NCI-H524 (cell line): ENCODE results near the gene TMPRSS13.

ENCODE experiments used
- DNase-seq, 2 experiments: peaks; one replicate each; lab custom pipeline; 2025; lab: John Stamatoyannopoulos, UW

Gene TMPRSS13

DNA sequence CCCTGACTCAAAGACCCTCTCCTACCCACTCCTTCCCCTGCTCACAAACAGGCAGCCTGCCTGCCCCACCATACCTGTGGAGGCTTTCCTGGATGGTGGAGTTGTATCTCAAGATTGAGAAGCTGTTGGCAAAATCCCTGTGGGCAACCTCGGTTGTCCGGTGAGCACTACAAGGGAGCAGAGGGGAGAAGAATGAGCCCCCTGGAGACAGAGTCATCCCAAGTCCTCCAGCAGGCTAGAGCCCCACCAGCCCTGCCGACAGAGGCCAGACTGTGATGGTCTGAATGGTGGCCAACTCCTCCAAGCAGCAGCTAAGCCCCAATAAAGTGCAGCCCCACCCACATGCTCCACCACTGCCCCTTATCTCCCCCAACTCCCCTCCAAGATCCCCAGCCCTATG is 17.5 kb downstream of the TMPRSS13 start:
- no peak for DNase-seq

DNA sequence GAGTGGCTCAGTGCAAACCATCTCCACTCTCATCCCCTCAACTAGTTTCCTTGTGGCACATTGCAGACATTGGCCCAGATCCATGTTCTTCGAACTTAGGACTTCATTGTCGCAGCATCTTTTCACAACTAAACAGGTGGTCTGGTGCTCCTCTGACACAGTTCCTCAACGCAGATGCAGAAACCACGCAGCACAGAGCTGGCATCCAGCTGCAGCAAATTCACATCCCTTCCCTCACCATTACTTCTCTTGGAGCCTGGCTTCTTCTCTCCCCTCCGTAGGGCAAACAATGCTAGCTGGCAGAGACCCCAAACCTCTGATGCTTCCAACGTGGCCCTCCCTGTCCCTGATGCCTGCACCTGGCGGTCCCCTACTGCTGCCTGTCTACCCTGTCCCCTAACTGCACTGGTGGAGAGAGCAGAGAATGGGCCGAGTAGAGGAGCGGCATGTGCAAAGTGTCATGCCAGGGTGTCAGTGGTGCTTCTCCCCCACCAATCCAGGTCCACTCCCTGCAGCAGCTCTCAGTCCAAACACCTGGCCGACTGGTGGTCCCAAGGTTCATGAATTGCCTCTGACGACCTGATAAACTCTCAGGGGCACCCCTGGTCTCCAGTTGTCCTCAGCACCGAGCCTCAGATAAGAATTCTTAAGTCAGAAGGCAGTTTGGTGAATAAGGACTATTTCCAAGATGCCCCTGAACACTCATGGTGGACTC is 18.1 kb downstream of the TMPRSS13 start:
- DNase-seq = no peak

DNA sequence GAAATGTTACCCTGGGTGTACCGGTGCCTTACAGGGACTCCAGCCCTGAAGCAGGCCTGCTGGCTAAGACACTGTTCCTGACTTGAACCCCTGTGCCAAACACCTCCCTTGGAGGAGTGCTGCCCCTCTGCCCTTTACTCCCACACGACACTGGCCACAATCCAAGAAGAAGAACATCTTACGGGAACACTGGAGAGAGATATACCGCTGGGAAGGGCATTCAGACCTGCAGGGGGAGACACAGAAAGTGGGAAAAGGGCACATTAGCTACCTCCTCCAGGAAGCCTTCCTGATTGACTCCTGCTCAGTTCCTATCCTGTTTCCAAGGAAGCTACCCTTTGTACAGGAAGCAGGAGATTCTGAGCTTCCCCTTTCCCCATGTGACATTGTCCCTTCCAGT is 18.7 kb downstream of the TMPRSS13 start:
- DNase-seq = no peak

DNA sequence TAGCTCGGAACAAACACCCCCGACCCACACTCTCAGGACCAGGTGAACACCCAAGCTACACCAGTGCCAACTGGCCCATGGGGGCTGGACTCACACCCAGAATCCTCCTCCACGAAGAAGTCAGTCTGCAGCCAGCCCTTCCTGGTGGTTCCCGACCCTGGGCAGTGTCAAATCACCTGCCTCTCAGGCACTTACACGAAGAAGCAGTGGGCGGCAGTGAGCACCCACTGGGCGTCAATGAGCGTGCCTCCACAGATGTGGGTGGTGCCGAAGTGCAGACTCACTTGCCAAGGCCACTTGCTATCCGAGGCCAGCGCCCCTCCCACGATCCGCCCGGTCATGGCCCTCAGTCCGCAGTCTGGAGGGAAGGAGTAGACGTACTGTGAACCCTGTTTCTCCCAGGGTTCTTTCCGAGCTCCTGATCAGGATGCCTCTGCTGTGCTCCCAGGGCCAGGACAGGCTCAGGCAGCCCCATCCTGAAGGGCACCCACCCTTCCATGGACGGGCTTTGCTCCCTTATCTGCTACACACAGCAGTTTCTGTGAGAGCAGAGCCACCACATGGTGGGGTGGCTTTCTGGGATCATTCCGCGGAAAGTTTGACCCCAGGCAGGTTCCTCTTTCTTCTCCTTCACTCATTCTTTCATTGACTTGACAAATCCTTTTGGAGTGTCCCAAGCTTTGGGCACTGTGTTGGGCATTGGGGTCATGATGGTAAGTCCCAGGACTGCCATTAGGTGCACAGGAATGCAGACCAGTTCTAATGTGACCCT is 19.4 kb downstream of the TMPRSS13 start:
- no peak for DNase-seq

DNA sequence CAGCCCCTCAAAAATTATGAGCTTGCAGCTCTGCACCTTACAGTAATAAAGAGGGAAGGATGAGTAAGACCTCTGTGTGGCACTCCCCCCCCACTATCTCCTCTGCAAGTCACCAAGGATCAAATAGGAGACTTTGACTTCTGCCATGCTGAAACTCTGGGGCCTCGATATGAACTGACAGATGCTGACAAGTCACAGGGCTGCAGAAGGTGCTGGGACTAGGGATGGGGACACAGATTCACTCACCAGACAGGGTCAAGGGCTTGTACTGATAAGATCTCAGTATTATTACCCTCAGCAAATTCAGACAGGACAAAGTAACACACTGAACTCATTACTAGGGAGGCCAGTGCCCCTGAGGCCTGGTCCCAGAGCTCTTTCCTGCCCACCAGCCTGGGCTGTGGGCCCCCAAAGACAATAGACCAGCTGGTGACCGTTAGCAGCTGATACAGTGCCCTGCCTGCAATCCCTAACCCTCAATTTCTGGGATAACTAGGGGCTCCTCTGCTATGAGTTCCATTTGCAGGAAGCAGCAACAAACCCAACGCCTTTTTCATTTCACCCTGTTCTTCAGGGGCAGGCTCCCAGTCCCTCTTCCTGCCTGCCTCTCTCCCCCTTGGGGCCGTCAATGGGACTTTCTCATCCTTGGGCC is 20.1 kb downstream of the TMPRSS13 start:
- no peak for DNase-seq

DNA sequence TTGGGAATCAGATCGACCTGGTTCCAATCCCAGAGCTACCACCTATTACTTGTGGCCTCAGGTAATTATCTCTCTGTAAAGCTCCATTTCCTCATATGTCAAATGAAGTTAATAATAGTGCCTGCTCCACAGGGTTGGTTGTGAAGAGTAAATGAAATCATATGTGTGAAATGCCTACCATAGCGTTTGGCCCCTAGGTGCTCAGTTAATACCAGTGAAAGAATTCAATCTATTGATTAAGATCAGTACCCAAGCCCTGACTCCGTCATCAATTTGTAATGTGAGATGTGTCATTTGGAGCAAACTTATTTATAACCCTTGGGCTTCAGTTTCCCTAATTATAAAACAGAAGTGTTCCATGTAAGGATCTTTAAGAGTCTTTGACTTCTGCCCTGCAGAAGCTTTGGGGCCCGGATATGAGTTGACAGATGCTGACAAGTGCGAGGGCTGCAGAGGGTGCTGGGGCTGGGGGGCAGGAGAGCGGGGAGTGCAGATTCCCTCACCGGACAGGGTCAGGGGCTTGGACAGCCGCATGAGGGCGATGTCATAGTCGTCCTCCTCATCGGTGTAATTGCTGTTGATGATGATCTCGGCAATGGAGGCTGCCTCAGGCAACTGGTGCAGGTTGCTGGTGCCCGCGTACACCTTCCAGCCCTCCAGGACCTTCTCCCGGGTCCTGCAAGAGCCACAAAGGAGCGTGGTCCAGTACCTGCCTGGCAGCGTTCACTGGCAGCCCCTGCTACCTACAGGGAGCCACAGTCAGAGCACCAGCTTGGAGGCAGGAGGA is 20.9 kb downstream of the TMPRSS13 start:
- no peak for DNase-seq

DNA sequence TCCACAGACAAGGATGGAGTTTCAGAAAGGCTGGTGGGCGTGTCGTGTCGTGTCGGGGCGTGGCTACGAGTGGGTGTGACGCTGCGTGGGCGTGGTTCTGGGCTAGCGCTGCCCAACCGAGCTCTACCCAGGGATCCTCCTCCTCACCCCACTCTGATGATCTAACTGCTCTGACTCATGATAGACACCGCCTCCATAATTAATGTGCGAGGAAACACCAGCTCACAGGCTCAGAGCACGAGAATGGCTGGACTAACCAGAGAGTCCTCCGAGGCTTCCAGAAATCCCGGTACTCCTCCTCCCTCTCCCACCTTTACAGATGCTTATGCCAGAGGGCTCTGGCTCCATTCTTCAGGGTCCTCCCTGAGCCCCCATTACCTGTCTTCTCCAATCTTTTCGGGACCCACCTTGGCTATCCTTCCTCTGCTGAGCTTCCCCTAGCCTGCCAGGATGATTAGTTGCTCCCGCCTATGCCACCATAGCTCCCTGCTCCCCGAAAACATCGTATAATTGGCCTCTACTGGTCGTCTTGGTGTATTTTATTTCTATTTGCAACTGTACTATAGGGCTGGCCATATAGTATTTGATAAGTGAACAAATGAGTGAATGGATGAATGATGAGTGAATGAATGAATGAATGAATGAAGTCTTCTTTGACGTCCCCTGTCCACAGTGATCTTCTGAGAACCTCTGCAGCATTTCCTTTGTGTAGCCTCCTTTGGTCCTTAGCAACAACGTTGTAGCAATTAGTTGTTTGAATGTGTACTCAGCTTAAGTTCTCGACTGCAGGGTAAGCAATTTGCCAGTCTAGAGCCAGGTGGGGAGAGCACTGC is 21.7 kb downstream of the TMPRSS13 start:
- DNase-seq = no peak

DNA sequence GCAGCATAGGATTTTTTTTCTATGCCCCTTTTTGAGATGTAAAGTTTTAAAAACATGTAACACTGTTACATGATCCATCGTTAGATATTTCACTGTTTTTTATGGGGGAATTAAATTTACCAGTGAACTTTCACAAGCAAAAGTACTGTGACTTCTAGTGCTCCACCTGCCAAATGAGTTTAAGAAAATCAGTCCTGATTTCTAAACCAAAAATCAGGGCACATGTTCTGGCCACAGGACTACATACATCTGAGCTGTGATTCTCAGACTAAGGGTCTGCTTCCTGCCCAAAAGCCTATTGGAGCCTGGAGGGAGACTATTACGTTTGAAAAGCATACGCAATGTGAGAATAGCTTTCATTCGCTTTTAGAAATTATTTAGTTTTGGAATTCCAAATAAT is 22.5 kb downstream of the TMPRSS13 start:
- DNase-seq = no peak

DNA sequence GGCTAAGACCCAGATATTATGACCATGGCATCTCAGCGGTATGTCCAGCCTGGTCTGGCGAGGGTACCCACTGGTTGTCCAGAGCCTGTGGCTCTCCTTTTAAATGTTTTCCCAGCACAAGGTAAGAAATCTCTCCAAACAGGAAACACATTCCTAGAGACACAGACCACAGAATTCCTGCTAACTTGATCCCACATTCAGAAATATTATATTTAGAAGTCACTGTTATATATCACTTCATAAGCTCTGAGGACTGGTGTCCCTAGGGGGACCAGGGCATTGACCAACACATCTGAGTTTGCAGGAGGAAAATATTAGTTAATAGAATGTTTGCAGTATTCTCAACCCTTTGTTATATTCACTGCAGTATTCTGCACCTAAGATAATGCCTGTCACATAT is 23.1 kb downstream of the TMPRSS13 start:
- no peak for DNase-seq

DNA sequence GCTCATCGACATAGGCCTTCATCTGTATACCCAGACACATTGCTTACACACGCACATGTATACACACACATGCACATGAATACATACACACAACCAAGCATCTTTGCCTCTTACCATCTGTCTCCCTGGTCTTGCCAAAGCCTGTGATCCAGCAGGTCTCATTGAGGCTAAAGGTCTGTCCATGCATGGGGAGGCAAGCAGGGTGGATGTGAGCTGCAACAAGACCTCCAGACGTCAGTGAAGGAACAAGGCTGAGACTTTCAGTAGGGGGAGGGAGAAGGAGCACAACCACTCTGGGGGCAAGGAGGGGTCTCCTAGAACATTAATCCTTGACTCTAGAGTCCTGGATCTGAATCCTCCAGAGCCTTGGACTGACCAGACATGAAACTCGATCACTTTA is 23.7 kb downstream of the TMPRSS13 start:
- DNase-seq = no peak

DNA sequence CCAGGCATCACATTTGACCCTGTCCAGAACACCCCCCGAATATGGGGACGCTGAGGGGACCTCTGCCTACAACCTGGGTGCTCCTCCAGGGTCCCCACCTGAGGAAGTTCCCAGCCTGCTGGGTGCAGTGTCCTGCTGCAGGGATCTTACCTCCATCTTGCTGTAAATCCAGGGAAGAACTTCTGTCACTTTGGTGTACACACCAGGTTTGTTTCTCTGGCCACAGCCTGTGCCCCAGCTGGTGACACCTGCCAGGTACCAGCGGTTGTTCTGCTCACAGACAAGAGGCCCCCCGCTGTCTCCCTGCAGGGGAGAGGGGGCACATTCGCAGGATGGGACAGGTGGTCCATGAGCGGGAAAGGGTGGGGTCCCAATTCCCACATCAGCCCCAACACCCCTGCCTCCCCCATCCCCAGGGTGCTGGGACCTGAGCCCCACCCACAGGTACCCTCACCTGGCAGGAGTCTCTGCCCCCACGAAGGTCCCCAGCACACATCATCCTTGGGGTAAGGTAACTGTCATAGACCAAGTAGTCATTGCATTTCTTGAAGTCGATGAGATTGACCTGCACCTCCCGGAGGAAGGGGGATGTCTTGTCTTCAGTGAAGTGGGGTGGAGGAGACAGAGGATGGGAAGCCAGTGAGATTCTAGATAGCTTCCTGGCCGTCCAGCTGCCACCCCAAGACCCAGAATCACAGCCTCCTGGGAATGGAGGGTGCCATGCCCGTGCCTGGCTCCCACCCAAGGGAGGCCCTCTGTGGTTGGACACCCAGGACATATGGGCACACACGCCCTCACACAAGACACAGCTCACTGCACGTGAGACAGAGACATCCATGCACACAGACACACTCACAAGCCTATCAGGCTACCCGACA is 25.5 kb downstream of the TMPRSS13 start:
- no peak for DNase-seq

DNA sequence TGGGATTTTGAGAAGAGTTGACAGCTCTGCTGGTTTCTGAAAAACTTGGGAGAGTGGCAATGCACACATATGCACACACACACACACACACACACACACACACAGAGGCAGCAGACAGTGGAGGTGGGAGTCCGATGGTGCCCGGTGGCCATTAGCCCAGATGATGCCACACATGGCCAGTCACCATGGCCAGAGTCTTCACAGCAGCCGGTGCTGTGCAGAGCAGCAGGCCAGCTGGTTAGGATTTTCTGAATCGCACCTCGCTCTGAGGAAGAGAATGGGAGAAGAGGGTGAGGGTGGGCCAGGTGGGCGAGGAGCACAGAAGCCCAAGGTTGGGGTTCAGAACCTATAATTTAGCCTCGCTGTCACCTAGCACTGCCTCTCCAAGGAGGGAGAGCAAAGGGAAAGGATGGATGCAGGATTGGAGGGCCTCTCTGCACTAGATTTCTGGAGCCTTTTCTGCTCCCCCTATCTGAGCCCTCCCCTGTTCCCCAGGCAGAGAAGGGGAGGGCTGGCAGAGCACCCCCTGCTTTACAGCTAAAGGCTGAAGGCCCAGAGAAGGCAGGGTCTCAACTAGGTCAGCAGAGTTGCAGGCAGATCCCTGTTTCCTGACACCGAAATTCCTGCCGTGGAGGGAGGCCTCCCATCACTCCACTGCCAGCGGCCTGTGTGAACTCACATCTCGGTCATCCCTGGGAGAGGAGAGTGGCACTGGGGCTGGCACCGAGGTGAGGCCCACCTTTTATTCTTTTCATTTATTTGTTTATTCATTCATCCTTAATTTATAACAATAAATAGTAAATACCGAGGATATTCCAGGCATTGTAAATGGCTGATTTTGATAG is 27.0 kb downstream of the TMPRSS13 start:
- DNase-seq = no peak

DNA sequence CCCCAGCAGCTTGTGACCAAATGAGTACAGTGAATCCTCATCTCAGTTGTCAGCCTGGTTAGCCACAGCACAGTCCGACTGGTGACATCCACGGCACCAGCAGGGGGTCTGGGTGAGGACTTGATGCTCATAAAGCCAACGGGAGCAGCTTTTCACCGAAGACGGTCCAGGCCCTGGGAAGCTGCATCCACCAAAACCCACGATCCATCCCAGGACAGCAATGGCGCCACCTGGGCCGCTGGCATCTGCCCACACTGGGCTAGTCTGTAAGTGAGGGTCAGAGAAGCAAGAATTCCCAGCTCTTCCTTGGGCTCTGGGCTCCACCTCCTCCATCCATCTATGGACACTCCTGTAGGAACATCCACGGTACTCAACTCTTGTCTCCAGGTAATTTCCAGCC is 27.6 kb downstream of the TMPRSS13 start:
- no peak for DNase-seq

DNA sequence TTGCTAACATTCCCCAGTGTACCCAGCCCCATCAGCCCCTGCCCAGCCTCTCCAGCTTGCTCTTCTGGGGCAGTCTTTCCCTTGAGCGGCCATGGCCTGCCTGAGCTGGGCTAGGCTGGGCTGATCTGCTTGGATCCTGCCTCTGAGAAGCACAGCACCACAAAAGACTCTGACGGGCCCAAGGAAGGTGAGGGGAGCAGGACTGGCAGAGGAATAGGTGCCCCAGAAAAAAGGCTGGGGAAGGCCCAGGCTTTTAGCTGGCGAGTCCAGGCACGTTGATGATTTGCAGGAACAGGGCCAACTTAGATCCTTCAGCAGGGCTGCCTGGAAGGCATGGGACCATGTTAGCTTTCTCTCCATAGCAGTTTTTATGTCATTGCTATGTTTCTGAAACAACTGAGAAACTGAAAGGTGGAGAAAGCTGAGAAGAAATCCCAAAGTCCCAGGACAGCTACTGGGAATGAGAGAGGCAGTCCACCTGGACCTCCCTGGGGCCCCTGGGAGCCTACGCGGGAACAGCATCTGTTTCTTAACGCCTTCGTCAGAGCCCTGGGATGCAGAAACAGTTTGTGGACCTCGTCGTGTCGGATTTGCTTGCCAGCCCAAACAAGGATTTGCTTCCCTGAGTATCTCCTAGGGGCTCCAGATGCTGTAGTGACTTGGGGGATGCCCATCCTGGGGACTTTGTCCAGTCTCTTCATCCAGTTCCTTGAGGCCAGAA is 28.3 kb downstream of the TMPRSS13 start:
- no peak for DNase-seq

DNA sequence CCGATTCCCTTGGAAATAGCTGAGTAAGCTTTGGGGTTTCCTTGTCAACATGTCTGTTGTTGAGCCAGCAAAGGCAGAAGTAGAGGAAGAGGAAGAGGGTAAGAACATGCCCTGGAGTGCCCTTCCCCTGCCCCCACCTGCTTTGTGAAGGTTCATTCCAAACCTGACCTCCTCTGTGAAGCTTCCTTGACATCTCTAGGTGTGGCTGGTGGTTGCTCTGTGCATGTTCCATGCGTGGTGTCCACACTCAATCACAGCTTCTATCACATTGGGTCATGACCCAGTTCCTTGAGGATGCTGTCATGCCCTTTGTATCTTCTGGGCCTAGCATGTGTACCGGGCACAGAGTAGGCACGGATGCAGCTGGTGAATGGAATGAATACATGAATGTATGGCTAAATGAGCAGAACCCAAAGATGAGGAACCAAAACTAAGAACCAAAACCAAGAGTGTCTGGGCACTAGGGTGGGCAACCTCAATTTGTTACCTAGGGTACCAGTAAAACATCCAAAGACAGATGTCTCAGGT is 29.0 kb downstream of the TMPRSS13 start:
- DNase-seq = no peak

DNA sequence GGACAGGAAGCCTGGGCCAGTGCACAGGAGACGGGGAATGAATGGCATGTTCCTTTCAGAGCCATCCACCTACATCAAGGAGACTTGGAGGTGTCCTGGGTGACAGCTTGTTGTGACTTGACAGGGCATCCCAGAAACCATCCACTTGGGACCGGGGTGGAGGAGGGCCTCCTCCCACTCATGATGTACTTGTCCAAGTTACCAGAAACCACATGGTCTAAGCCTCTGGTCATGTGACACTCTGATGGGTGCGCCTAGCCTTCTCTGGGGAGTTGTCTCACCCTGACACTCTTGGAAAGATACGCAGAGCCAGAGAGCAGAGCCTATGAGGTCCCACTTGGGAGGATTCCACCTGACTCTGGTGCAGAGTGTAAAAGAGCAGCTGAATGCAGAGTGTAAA is 31.1 kb downstream of the TMPRSS13 start:
- no peak for DNase-seq

DNA sequence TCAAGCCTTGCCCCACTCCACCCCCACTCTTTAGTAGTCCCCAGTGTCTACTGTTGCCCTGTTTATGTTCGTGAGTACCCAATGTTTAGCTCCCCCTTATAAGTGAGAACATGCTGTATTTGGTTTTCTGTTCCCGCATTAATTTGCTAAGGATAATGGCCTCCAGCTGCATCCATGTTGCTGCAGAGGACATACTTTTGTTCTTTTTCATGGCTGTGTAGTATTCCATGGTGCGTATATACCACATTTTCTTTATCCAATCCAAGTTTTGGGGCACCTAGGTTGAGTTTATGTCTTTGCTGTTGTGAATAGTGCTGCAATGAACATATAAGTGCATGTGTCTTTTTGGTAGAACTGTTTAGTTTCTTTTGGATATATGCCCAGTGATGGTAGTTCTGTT is 36.6 kb downstream of the TMPRSS13 start:
- no peak for DNase-seq

DNA sequence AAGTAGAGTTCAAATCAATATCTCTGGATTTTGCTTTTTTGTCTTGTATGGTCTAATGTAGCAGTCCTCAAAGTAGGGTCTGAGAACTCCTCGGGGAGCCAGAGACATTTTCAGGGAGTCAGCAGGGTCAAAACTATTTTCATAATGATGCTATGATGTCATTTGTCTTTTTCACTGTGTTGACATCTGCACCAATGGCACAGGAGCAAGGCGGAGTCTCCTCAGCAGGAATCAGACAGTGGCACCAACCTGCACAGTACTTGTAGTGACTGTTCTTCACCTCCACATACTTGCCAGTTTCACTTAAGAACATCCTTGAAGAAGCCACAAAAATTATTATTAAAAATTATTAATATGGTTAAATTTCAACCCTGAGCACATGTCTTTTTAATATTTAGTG is 37.8 kb downstream of the TMPRSS13 start:
- no peak for DNase-seq

DNA sequence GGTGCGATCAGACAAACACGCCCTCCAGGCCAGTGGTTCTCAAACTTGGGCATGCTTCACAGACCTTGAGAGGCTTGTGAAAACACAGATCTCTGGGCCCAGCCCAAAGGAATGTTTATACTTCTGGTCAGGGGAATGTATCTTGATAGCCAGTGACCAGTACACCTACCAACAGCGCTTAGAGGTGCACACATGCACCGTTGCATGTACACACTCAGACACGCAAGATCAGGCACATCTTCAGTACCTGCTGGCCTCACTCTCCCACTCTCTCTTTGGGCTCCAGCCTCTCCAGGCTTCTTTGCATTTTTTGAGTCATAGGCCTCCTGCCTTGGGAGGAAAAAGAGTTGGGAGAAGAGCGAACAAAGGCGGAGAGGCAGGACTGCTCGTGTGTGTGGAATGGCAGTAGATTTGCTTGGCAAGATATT is 41.0 kb downstream of the TMPRSS13 start:
- DNase-seq = no peak
